Hepatocyte (in vitro differentiated cells): ENCODE results near the gene LMLN.
"Not testable (repeated sequence)": the region's sequence is repeated elsewhere in the genome, so short reads cannot be mapped to it uniquely, and the experiment has no call there.

Source experiments
- EZH2 ChIP-seq: fragments of 200-600 bp; sonication (generic); IDR thresholded peaks from 2 replicates; pipeline ENCODE4 v1.6.1; 2016; ENCODE audit warnings: antibody characterized with exemption, mild to moderate bottlenecking, borderline replicate concordance
- TF ChIP-seq, protein P1 (sequence below): fragments of 200-600 bp; sonication (generic); IDR thresholded peaks from 2 replicates; pipeline ENCODE4 v1.5.1; 2016; ENCODE audit warnings: antibody characterized with exemption, mild to moderate bottlenecking; ENCODE audit not compliant: poor library complexity

DNA sequence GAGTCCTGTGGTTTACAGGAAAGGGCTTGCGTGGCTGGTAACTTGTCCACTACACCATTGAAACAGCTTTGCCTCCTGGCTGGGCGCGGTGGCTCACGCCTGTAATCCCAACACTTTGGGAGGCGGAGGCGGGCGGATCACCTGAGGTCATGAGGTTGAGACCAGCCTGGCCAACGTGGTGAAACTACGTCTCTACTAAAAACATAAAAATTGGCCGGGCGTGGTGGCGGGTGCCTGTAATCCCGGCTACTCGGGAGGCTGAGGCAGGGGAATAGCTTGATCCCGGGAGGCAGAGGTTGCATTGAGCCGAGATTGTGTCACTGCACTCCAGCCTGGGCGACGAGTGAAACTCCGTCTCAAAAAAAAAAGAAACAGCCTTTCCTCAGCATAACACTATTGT is 1.2 kb upstream of the LMLN start:
- TF ChIP-seq, protein P1, sequence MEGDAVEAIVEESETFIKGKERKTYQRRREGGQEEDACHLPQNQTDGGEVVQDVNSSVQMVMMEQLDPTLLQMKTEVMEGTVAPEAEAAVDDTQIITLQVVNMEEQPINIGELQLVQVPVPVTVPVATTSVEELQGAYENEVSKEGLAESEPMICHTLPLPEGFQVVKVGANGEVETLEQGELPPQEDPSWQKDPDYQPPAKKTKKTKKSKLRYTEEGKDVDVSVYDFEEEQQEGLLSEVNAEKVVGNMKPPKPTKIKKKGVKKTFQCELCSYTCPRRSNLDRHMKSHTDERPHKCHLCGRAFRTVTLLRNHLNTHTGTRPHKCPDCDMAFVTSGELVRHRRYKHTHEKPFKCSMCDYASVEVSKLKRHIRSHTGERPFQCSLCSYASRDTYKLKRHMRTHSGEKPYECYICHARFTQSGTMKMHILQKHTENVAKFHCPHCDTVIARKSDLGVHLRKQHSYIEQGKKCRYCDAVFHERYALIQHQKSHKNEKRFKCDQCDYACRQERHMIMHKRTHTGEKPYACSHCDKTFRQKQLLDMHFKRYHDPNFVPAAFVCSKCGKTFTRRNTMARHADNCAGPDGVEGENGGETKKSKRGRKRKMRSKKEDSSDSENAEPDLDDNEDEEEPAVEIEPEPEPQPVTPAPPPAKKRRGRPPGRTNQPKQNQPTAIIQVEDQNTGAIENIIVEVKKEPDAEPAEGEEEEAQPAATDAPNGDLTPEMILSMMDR, result not testable (repeated sequence)
- TF ChIP-seq EZH2, result not testable (repeated sequence)
